IMR-90 (cell line): Measurements from ENCODE around the gene ZNF750. TPM values are rescaled to one million over a fixed set of nuclear protein-coding genes. Genes with fewer than 3 reads are reported as not detected.

ENCODE experiments used
- ATAC-seq: fragments of 200-7000 bp; cut with Tn5 transposase; 2 replicates; pipeline ENCODE4 v1.9.1; 2020; ENCODE audit warnings: low read depth, mild to moderate bottlenecking, moderate library complexity
- BruUV-seq: library from RNA; stranded (reverse); fragments of 400-500 nt; replicated peaks from 2 replicates; lab custom pipeline; 2021; lab: Mats Ljungman, UMichigan
- CTCF ChIA-PET: fragments of 300-600 bp; formaldehyde crosslinking; extraction: SDS; loops from one replicate; lab custom pipeline; 2021; ENCODE audit warnings: antibody characterized with exemption; lab: Yijun Ruan, JAX
- POLR2A ChIA-PET: fragments of 300-600 bp; sonication (Branson Sonifier 250); formaldehyde crosslinking; loops from one replicate; lab custom pipeline; 2022; ENCODE audit warnings: antibody characterized with exemption; ENCODE audit not compliant: unreplicated experiment; lab: Charles Lee
- DNase-seq: peaks from one replicate; pipeline ENCODE4 v3.0.0; 2013
- H2AFZ ChIP-seq: replicated peaks from 2 replicates; pipeline ENCODE3; 2013; ENCODE audit warnings: low read length, mild to moderate bottlenecking; ENCODE audit not compliant: poor library complexity
- H2AK5ac ChIP-seq: 2 replicates; pipeline ENCODE4 v1.6.1; 2013; ENCODE audit warnings: low read depth, low read length, inconsistent platforms
- H2AK9ac ChIP-seq: replicated peaks from 2 replicates; pipeline ENCODE3; 2013; ENCODE audit warnings: mild to moderate bottlenecking, low read depth, low read length, moderate library complexity; ENCODE audit not compliant: poor library complexity
- H2BK120ac ChIP-seq: 2 replicates; pipeline ENCODE4 v1.6.1; 2013; ENCODE audit warnings: low read depth, low read length, inconsistent platforms
- H2BK15ac ChIP-seq: 3 replicates; pipeline ENCODE4 v1.6.1; 2013; ENCODE audit warnings: low read depth, low read length, inconsistent platforms
- H2BK20ac ChIP-seq: 2 replicates; pipeline ENCODE4 v1.6.1; 2013; ENCODE audit warnings: low read depth, mild to moderate bottlenecking, inconsistent platforms, low read length, moderate library complexity
- H2BK5ac ChIP-seq: 2 replicates; pipeline ENCODE4 v1.6.1; 2013; ENCODE audit warnings: mild to moderate bottlenecking, low read depth, low read length, inconsistent platforms; ENCODE audit not compliant: poor library complexity, severe bottlenecking
- H3K14ac ChIP-seq: replicated peaks from 2 replicates; pipeline ENCODE4 v1.6.1; 2013; ENCODE audit warnings: low read depth, low read length, inconsistent platforms
- H3K18ac ChIP-seq: 2 replicates; pipeline ENCODE4 v1.6.1; 2013; ENCODE audit warnings: low read depth, low read length, control low read depth
- H3K23ac ChIP-seq: 2 replicates; pipeline ENCODE4 v1.6.1; 2013; ENCODE audit warnings: low read depth, low read length, inconsistent platforms
- H3K27ac ChIP-seq: 2 replicates; pipeline ENCODE4 v1.5.1; 2013; ENCODE audit warnings: mild to moderate bottlenecking, control low read depth, low read length; ENCODE audit not compliant: insufficient read depth
- H3K27me3 ChIP-seq: 2 replicates; pipeline ENCODE4 v1.6.1; 2013; ENCODE audit warnings: low read length; ENCODE audit not compliant: control insufficient read depth, insufficient read depth
- H3K36me3 ChIP-seq: 2 replicates; pipeline ENCODE4 v1.6.1; 2013; ENCODE audit warnings: low read length, mixed read lengths; ENCODE audit not compliant: control insufficient read depth, insufficient read depth
- H3K4ac ChIP-seq: 2 replicates; pipeline ENCODE4 v1.6.1; 2013; ENCODE audit warnings: low read depth, low read length, inconsistent platforms
- H3K4me1 ChIP-seq: 2 replicates; pipeline ENCODE4 v1.6.1; 2013; ENCODE audit warnings: low read length, mixed read lengths; ENCODE audit not compliant: control insufficient read depth, insufficient read depth
- H3K4me2 ChIP-seq: 2 replicates; pipeline ENCODE4 v1.6.1; 2013; ENCODE audit warnings: low read depth, mild to moderate bottlenecking, control low read depth, low read length, moderate library complexity
- H3K4me3 ChIP-seq: 2 replicates; pipeline ENCODE4 v1.5.1; 2013; ENCODE audit warnings: low read depth, mild to moderate bottlenecking, control low read depth, low read length, moderate library complexity; ENCODE audit not compliant: insufficient read depth
- H3K56ac ChIP-seq: 2 replicates; pipeline ENCODE4 v1.6.1; 2013; ENCODE audit warnings: low read length, inconsistent platforms; ENCODE audit not compliant: insufficient read depth; ENCODE audit errors: extremely low read depth
- H3K79me1 ChIP-seq, 2 experiments: 2 replicates each; pipeline ENCODE4 v1.6.1; 2013; ENCODE audit warnings: low read length in 2 of 2, inconsistent platforms in 1 of 2, low read depth in 1 of 2
- H3K9ac ChIP-seq: 2 replicates; pipeline ENCODE4 v1.6.1; 2013; ENCODE audit warnings: low read depth, low read length, control low read depth
- H3K9me1 ChIP-seq: 2 replicates; pipeline ENCODE4 v1.6.1; 2013; ENCODE audit warnings: low read length, inconsistent platforms; ENCODE audit not compliant: insufficient read depth
- H3K9me3 ChIP-seq: 2 replicates; pipeline ENCODE4 v1.6.1; 2013; ENCODE audit warnings: low read length; ENCODE audit not compliant: control insufficient read depth, insufficient read depth
- H4K20me1 ChIP-seq: 2 replicates; pipeline ENCODE4 v1.6.1; 2013; ENCODE audit warnings: low read length, inconsistent platforms; ENCODE audit not compliant: insufficient read depth
- H4K5ac ChIP-seq: 2 replicates; pipeline ENCODE4 v1.6.1; 2013; ENCODE audit warnings: mild to moderate bottlenecking, low read depth, low read length, control low read depth
- H4K8ac ChIP-seq, 2 experiments: 2 replicates each; pipeline ENCODE4 v1.6.1; 2013; ENCODE audit warnings: low read depth in 2 of 2, low read length in 2 of 2, control low read depth in 1 of 2, inconsistent platforms in 1 of 2
- H4K91ac ChIP-seq: 2 replicates; pipeline ENCODE4 v1.6.1; 2013; ENCODE audit warnings: low read depth, low read length, inconsistent platforms; ENCODE audit not compliant: insufficient read depth
- BHLHE40 ChIP-seq: fragments of 150-350 bp; IDR thresholded peaks from 2 replicates; pipeline ENCODE4 v1.6.1; 2016; ENCODE audit warnings: mild to moderate bottlenecking, low read depth, low read length
- CEBPB ChIP-seq: IDR thresholded peaks from 2 replicates; pipeline ENCODE4 v1.6.1; 2012; ENCODE audit warnings: low read depth, low read length, improper control_type of control experiment
- CHD1 ChIP-seq: IDR thresholded peaks from 2 replicates; pipeline ENCODE4 v1.6.1; 2012; ENCODE audit warnings: low read depth, low read length, improper control_type of control experiment
- FOS ChIP-seq: fragments of 150-350 bp; IDR thresholded peaks from 2 replicates; pipeline ENCODE4 v1.6.1; 2016; ENCODE audit warnings: low read depth, low read length
- MAFK ChIP-seq: IDR thresholded peaks from 2 replicates; pipeline ENCODE4 v1.6.1; 2012; ENCODE audit warnings: low read depth, low read length, improper control_type of control experiment
- MAZ ChIP-seq: IDR thresholded peaks from 2 replicates; pipeline ENCODE4 v1.6.1; 2012; ENCODE audit warnings: low read depth, mild to moderate bottlenecking, low read length, improper control_type of control experiment, moderate library complexity, borderline replicate concordance
- MXI1 ChIP-seq: IDR thresholded peaks from 2 replicates; pipeline ENCODE4 v1.6.1; 2012; ENCODE audit warnings: low read depth, mild to moderate bottlenecking, low read length, moderate library complexity, borderline replicate concordance
- NFE2L2 ChIP-seq: fragments of 150-350 bp; IDR thresholded peaks from 2 replicates; pipeline ENCODE4 v1.6.1; 2016; ENCODE audit warnings: low read depth, mild to moderate bottlenecking, low read length
- POLR2A ChIP-seq: IDR thresholded peaks from 2 replicates; pipeline ENCODE4 v1.6.1; 2012; ENCODE audit warnings: mild to moderate bottlenecking, low read depth, low read length
- RCOR1 ChIP-seq: IDR thresholded peaks from 2 replicates; pipeline ENCODE4 v1.6.1; 2012; ENCODE audit warnings: mild to moderate bottlenecking, low read length, improper control_type of control experiment; ENCODE audit not compliant: insufficient replicate concordance
- RFX5 ChIP-seq: IDR thresholded peaks from 2 replicates; pipeline ENCODE4 v1.8.0; 2012; ENCODE audit warnings: low read depth, mild to moderate bottlenecking, low read length, moderate library complexity
- SMC3 ChIP-seq: fragments of 150-350 bp; IDR thresholded peaks from 2 replicates; pipeline ENCODE4 v1.6.1; 2016; ENCODE audit warnings: low read depth, mild to moderate bottlenecking, antibody characterized with exemption, low read length, moderate library complexity
- WGBS, 2 experiments: methylation state at CpG; one replicate each; pipeline versions ENCODE4 v1.1.5 to v1.1.7; 2013; ENCODE audit warnings: missing lambda C conversion rate in 2 of 2; ENCODE audit not compliant: insufficient read length in 1 of 2; ENCODE audit errors: extremely low coverage in 2 of 2; 5-methylcytosine and 5-hydroxymethylcytosine counted together
- dilution Hi-C: fragments of 300-500 bp; cut with HindIII; formaldehyde crosslinking; loops from one replicate; pipeline ENCODE4 v1.14.3; 2018; ENCODE audit warnings: low sequenced_read_pairs; ENCODE audit not compliant: unreplicated experiment
- in situ Hi-C: fragments of 300-500 bp; cut with MboI; formaldehyde crosslinking; loops from 3 replicates; pipeline ENCODE4 v1.14.3; 2019; ENCODE audit warnings: low sequenced_read_pairs, inconsistent platforms, mixed read lengths
- intact Hi-C: fragments of 100-400 bp; cut with micrococcal nuclease; formaldehyde crosslinking; loops from 2 replicates; pipeline ENCODE4 v1.10.0; 2022
- polyA plus RNA-seq, 3 experiments: library from polyadenylated mRNA; depleted of rRNA; stranded (reverse); fragments of >200 nt; gene quantifications; 2 replicates each; pipeline ENCODE4 v1.2.3, GENCODE V29; 2012; ENCODE audit warnings: low replicate concordance in 1 of 3
- total RNA-seq: library from RNA; depleted of rRNA; stranded (reverse); fragments of >200 nt; gene quantifications from 2 replicates; pipeline ENCODE4 v1.2.3, GENCODE V29; 2012
- TF ChIP-seq, protein P1 (sequence below): conservative IDR thresholded peaks from 2 replicates; pipeline ENCODE4 v1.5.1; 2012; ENCODE audit warnings: mild to moderate bottlenecking, low read depth, low read length, improper control_type of control experiment
- TF ChIP-seq, protein P2 (sequence below): fragments of 150-350 bp; IDR thresholded peaks from 2 replicates; pipeline ENCODE4 v1.6.1; 2017; ENCODE audit warnings: mild to moderate bottlenecking, antibody characterized with exemption, low read length, low read depth
- TF ChIP-seq, protein P3 (sequence below): fragments of 150-350 bp; IDR thresholded peaks from 2 replicates; pipeline ENCODE4 v1.6.1; 2016; ENCODE audit warnings: low read depth, mild to moderate bottlenecking, low read length, moderate library complexity, borderline replicate concordance

Gene ZNF750
- total and polyA plus RNA-seq, 2 of the 4 experiments (the other 2 are of a cell fraction) = not detected

DNA sequence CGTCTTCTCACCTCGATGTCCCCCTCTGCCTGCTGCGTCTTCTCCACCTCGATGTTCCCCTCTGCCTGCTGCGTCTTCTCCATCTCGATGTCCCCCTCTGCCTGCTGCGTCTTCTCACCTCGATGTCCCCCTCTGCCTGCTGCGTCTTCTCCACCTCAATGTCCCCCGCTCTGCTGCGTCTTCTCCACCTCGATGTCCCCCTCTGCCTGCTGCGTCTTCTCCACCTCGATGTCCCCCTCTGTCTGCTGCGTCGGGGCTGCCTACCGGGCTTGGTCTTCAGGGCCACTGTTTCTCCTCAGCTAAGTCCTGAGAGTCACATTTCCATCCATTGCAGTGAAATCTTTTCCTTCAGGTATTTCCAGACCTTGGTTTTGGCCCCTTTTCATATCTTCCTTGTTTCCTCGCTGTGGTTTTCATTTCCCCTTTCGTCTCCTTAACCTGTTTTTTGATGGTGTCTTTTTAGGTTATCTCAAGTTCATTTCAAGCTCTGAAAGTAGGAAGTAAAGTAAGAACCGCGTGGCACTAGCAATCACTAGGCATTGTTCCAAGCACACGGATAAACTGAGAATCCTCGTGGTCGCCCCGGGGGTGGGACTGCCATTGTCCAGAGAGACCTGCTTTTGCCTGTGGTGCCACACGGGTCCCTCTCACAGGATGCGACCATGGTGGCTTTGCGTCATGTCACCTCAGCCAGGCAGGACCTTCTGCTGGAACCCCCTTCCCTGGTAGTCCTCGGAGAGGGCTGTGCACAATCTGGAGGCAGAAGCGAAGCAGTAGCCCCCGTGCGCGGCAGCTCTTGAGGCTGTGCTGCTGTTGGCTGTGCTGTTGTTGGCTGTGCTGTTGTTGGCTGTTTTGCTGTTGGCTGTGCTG is 9.5 kb upstream of the ZNF750 start:
- Histone ChIP-seq H3K18ac (no peak overlapping the region), H3K4me2 (no peak overlapping the region), H3K56ac (no peak overlapping the region), H3K4ac (no peak overlapping the region), H4K5ac (no peak overlapping the region), H2AK5ac (no peak overlapping the region), H3K4me3 (no peak overlapping the region), H3K27ac (no peak overlapping the region), H4K20me1 (no peaks in the 10 kb centered on the region; the same call in 1 of the 2 replicates), H2BK20ac (no peak overlapping the region), H3K14ac (no peak overlapping the region), H4K91ac (no peak overlapping the region), H3K9me1 (peaks cover 5% of the 10 kb centered on the region; the same call in 1 of the 2 replicates), H2BK5ac (no peak overlapping the region), H3K9me3 (no peaks in the 10 kb centered on the region), H2BK15ac (no peak overlapping the region), H3K23ac (no peak overlapping the region), H3K4me1 (no peaks in the 10 kb centered on the region), H3K79me1 (peaks cover 6 to 37% of the 10 kb centered on the region in 2 experiments), H2AFZ (no peak overlapping the region), H3K36me3 (peaks cover 4% of the 10 kb centered on the region; the same call in 1 of the 2 replicates), H2AK9ac (no peak overlapping the region), H4K8ac (no peak overlapping the region), H3K27me3 (no peaks in the 10 kb centered on the region), H3K9ac (no peak overlapping the region), H2BK120ac (no peak overlapping the region)
- dilution Hi-C loops = no loop called here
- CTCF ChIA-PET = no interaction called here
- POLR2A ChIA-PET = no interaction called here
- DNase-seq (no peak), ATAC-seq (no peak)
- WGBS, 2 experiments = 95% methylated on average over 20 of the region's 33 CpGs; no CpG with 5 or more reads in 1 of the 2 experiments
- BruUV-seq = no TSS peak
- in situ Hi-C loops = no loop called here
- intact Hi-C loops = no loop called here
- TF ChIP-seq MAZ (no peak), SMC3 (no peak), BHLHE40 (no peak), CHD1 (no peak), FOS (no peak), RFX5 (no peak), MXI1 (no peak), MAFK (no peak), RCOR1 (no peak), NFE2L2 (no peak), POLR2A (no peak), CEBPB (no peak)
- TF ChIP-seq, protein P1, sequence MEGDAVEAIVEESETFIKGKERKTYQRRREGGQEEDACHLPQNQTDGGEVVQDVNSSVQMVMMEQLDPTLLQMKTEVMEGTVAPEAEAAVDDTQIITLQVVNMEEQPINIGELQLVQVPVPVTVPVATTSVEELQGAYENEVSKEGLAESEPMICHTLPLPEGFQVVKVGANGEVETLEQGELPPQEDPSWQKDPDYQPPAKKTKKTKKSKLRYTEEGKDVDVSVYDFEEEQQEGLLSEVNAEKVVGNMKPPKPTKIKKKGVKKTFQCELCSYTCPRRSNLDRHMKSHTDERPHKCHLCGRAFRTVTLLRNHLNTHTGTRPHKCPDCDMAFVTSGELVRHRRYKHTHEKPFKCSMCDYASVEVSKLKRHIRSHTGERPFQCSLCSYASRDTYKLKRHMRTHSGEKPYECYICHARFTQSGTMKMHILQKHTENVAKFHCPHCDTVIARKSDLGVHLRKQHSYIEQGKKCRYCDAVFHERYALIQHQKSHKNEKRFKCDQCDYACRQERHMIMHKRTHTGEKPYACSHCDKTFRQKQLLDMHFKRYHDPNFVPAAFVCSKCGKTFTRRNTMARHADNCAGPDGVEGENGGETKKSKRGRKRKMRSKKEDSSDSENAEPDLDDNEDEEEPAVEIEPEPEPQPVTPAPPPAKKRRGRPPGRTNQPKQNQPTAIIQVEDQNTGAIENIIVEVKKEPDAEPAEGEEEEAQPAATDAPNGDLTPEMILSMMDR = no peak
- TF ChIP-seq, protein P2, sequence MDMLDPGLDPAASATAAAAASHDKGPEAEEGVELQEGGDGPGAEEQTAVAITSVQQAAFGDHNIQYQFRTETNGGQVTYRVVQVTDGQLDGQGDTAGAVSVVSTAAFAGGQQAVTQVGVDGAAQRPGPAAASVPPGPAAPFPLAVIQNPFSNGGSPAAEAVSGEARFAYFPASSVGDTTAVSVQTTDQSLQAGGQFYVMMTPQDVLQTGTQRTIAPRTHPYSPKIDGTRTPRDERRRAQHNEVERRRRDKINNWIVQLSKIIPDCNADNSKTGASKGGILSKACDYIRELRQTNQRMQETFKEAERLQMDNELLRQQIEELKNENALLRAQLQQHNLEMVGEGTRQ = no peak
- TF ChIP-seq, protein P3, sequence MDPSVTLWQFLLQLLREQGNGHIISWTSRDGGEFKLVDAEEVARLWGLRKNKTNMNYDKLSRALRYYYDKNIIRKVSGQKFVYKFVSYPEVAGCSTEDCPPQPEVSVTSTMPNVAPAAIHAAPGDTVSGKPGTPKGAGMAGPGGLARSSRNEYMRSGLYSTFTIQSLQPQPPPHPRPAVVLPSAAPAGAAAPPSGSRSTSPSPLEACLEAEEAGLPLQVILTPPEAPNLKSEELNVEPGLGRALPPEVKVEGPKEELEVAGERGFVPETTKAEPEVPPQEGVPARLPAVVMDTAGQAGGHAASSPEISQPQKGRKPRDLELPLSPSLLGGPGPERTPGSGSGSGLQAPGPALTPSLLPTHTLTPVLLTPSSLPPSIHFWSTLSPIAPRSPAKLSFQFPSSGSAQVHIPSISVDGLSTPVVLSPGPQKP = no peak
